Activated CD4-positive, alpha-beta memory T cell treated with anti-CD3 and anti-CD28 coated beads, Interleukin-2, amount 10 ng/mL, durations not matched to agents 7 days and 5 days (primary cell): ENCODE measurements around the gene GCK. TPM values are rescaled to one million over a fixed set of nuclear protein-coding genes. Genes with fewer than 3 reads are reported as not detected.
"Not testable (repeated sequence)": the region's sequence is repeated elsewhere in the genome, so short reads cannot be mapped to it uniquely, and the experiment has no call there.

ENCODE experiments used
- CTCF ChIA-PET: fragments of 350-600 bp; sonication (Branson Sonifier 250); formaldehyde crosslinking; loops from one replicate; lab custom pipeline; 2021; ENCODE audit warnings: antibody characterized with exemption, inconsistent platforms; lab: Charles Lee
- POLR2A ChIA-PET: fragments of 350-600 bp; sonication (Branson Sonifier 250); formaldehyde crosslinking; loops from one replicate; lab custom pipeline; 2021; ENCODE audit warnings: antibody characterized with exemption; lab: Charles Lee
- DNase-seq: peaks from one replicate; pipeline ENCODE4 v3.0.0-alpha.2; 2020
- H3K27ac Mint-ChIP-seq: one replicate; pipeline ENCODE4 v1.8.0; 2021; ENCODE audit warnings: mild to moderate bottlenecking, mixed read lengths
- H3K27me3 Mint-ChIP-seq: one replicate; pipeline ENCODE4 v1.8.0; 2021; ENCODE audit warnings: mixed read lengths
- H3K36me3 Mint-ChIP-seq: one replicate; pipeline ENCODE4 v1.8.0; 2021; ENCODE audit warnings: low read depth, mixed read lengths
- H3K4me1 Mint-ChIP-seq: one replicate; pipeline ENCODE4 v1.8.0; 2021; ENCODE audit warnings: mixed read lengths
- H3K4me3 Mint-ChIP-seq: one replicate; pipeline ENCODE4 v1.8.0; 2021; ENCODE audit warnings: mild to moderate bottlenecking, mixed read lengths
- H3K9me3 Mint-ChIP-seq: one replicate; pipeline ENCODE4 v1.8.0; 2021; ENCODE audit warnings: mixed read lengths
- total RNA-seq, 2 experiments: library from RNA; stranded (reverse); gene quantifications; one replicate each; pipeline ENCODE4 v1.2.3, GENCODE V29; 2021

Gene GCK
- total RNA-seq, 2 experiments from 2014 or later = not detected

DNA sequence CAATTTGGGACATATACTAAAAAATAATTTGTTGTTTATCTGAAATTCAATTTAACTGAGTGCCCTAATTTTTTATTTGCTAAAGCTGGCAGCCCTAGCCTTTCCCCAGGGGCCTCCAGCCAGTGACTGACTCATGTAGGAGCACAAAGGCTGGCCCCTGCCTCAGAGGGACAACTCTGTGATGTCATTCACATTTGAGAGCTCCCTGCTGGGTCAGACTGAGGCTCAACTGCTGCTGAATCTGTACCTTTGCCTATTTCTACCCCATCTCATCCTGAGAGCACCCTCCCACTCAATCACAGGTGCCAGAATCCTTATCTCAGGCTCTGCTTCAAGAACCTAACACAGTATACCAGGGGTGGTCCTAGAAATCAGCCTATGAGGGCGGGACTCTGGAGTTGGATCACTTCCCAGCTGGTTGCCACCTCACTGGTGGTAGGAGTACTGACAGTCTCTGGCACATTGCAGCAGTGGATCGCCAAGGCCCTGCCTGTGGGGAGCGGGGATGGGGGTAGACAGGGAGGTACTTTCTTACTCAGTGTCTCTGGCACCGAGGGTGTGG is 11.6 kb downstream of the GCK start:
- H3K27me3 Mint-ChIP-seq = peaks cover 22% of the 10 kb centered on the region
- no peaks in the 10 kb centered on the region for H3K36me3 Mint-ChIP-seq
- ChIA-PET POLR2A (no interaction called here), CTCF (no interaction called here)
- H3K4me1 Mint-ChIP-seq = no peaks in the 10 kb centered on the region
- H3K4me3 Mint-ChIP-seq = no peak overlapping the region
- H3K9me3 Mint-ChIP-seq = peaks cover 6% of the 10 kb centered on the region
- H3K27ac Mint-ChIP-seq = no peak overlapping the region
- DNase-seq = no peak

DNA sequence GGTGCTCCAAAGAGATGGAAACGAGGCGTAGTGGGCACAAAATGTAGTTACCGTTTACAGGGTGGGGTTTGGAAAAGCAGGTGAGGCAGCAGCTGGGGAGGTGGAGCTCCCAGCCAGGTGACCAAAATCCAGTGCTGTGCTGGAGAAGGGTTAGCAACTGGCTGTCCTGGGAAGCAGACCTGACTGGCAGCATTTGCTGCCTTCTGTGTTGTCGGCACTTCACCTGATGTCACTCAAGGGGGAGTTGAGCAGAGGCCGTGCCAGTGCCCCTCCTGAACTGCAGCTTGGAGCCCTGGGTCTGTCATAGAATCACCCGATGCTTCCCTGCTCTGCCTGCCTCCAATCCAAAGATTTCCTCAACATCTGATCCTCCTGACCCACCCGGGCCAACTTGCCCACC is 12.8 kb downstream of the GCK start:
- Mint-ChIP-seq H3K4me1 (no peaks in the 10 kb centered on the region), H3K4me3 (no peak overlapping the region)
- CTCF ChIA-PET = no interaction called here

DNA sequence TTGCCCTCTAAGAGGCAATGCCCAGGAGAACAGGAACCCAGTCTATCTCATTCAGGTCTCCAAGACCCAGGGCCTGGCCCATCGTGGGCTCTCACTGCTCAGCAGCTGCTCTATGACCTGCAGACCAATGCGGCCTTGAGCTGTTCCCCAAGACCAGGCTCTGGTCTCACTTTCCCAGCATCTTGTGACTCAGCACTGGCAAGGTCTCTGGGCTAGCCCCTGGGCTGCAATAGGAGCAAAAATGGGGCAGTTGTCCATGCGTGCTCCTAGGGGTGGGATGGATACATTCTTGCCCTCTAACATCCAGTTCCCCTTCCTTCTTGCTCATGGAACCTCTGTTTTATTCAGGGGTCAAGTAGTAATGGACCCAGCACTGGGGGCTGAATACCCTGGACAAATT is 13.5 kb downstream of the GCK start:
- Mint-ChIP-seq H3K9me3 (no peaks in the 10 kb centered on the region), H3K4me3 (no peak overlapping the region), H3K4me1 (no peaks in the 10 kb centered on the region), H3K27me3 (peaks cover 24% of the 10 kb centered on the region), H3K27ac (no peak overlapping the region), H3K36me3 (no peaks in the 10 kb centered on the region)
- POLR2A ChIA-PET = no interaction called here
- CTCF ChIA-PET = no interaction called here
- no peak for DNase-seq

More for the DNA sequence above, 12.8 kb downstream of the GCK start:
- Mint-ChIP-seq H3K9me3 (no peaks in the 10 kb centered on the region), H3K27ac (no peak overlapping the region), H3K36me3 (no peaks in the 10 kb centered on the region), H3K27me3 (peaks cover 27% of the 10 kb centered on the region)
- DNase-seq = no peak
- POLR2A ChIA-PET = no interaction called here

DNA sequence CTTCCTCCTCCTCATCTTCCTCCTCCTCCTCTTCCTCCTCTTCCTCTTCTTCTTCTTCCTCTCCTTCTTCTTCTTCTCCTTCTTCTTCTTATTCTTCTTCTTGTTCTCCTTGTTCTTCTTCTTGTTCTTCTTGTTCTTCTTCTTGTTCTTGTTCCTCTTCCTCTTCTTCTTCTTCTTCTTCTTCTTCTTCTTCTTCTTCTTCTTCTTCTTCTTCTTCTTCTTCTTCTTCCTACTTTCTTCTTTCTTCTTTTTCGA is 14.6 kb downstream of the GCK start:
- H3K9me3 Mint-ChIP-seq, H3K27ac Mint-ChIP-seq, POLR2A ChIA-PET: not testable (repeated sequence)

DNA sequence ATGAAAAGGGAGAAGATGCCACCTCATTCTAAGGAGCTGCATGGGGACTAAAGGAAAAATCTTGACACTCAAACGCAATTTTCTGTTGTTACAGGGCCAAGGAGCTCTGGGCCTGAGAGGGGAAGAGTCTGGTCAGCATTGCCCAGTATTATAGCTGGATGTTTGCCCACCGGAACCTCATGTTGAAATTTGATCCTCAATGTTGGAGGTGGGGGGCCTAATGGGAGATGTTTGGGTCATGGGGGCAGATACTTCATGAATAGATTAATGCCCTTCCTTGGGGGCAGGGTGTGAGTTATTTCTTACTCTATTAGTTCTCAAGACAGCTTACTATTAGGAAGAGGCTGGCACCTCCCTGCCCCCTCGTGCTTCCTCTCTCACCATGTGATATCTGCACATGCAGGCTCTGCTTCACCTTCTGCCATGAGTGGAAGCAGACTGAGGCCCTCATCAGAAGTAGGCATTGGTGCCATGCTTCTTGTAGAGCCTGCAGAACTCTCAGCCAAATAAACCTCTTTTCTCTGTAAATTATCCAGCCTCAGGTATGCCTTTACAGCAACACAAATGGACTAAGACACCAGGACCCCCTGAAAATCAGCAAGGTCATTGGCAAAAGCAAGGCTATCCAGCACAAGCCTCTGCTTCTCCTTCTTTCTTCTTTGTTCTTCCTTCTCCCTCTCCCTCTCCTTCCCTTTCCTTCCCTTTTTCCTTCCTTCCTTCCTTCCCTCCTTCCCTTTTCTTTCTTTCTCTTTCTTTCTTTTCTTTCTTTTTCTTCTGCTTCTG is 15.1 kb downstream of the GCK start:
- ChIA-PET CTCF (no interaction called here), POLR2A (no interaction called here)
- H3K27ac Mint-ChIP-seq = no peak overlapping the region
- no peak for DNase-seq
- no peaks in the 10 kb centered on the region for H3K9me3 Mint-ChIP-seq
- H3K27me3 Mint-ChIP-seq = peaks cover 25% of the 10 kb centered on the region
- no peaks in the 10 kb centered on the region for H3K36me3 Mint-ChIP-seq
- H3K4me3 Mint-ChIP-seq = no peak overlapping the region
- no peaks in the 10 kb centered on the region for H3K4me1 Mint-ChIP-seq

More for the DNA sequence above, 14.6 kb downstream of the GCK start:
- H3K4me1 Mint-ChIP-seq, DNase-seq, CTCF ChIA-PET, H3K36me3 Mint-ChIP-seq, H3K4me3 Mint-ChIP-seq: not testable (repeated sequence)
- peaks cover 29% of the 10 kb centered on the region for H3K27me3 Mint-ChIP-seq

DNA sequence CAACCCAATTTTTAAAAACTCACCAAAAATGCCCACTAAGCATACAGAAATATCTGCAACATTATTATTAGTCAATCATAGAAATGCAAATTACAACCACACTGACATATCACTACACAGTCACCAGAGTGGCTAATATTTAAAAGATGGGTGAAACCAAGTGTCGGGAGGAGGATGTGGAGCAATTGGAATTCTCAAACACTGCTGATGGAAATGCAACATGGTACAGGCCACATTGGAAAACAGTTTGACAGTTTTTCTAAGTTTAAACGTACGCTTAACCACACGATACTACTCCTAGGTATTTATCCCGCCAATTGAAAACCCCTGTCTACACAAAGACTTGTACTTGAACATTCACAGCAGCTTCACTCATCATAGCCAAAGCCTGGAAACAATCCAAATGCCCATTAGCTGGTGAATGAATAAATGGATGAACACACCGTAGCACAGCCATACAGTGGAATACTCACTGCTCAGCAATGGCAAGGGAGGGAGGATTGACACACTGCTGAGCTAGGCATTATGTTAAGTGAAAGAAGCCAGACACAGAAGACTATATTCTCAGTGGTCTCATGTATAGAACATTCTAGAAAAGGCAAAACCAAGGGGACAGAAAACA is 16.3 kb downstream of the GCK start:
- H3K4me3 Mint-ChIP-seq = no peak overlapping the region
- DNase-seq = no peak
- H3K9me3 Mint-ChIP-seq = no peaks in the 10 kb centered on the region
- H3K27me3 Mint-ChIP-seq = peaks cover 25% of the 10 kb centered on the region
- no peaks in the 10 kb centered on the region for H3K36me3 Mint-ChIP-seq
- POLR2A ChIA-PET = no interaction called here
- CTCF ChIA-PET = no interaction called here
- H3K4me1 Mint-ChIP-seq = peaks cover 4% of the 10 kb centered on the region
- no peak overlapping the region for H3K27ac Mint-ChIP-seq

DNA sequence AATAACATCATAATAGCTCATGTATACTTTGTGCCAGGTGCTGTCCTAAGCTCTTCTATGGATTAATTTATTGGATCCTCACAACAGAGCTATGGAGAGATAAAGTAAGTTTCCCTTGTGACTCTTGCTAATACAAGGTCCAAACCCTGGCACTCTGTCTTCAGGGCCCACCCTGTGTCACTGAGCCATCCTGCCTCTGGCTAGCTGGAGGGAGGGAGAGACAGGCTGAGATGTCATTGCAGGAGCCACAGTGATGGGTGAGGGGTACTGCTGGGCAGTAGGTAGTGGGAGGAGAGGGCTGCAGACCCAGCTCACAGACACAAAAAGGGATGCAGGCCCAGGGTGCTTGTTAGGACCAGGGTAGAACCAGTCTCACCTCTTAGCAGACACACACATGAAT is 16.9 kb downstream of the GCK start:
- Mint-ChIP-seq H3K4me3 (no peak overlapping the region), H3K36me3 (no peaks in the 10 kb centered on the region), H3K4me1 (peaks cover 10% of the 10 kb centered on the region), H3K27ac (no peak overlapping the region), H3K27me3 (peaks cover 27% of the 10 kb centered on the region), H3K9me3 (no peaks in the 10 kb centered on the region)
- ChIA-PET POLR2A (no interaction called here), CTCF (no interaction called here)
- DNase-seq = no peak

DNA sequence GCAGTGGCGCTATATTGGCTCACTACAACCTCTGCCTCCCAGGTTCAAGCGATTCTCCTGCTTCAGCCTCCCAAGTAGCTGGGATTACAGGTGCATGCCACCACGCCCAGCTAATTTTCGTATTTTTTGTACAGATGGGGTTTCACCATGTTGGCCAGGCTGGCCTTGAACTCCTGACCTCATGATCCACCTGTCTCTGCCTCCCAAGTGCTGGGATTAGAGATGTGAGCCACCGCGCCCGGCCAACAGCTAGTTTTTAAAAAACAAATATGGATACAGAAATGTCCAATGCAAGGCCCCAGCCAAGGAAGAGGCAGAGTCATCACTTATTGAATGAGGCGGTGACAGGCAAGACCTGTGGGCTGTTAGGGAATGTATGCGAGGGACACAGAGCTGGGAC is 17.3 kb downstream of the GCK start:
- H3K4me3 Mint-ChIP-seq, H3K9me3 Mint-ChIP-seq, H3K36me3 Mint-ChIP-seq, POLR2A ChIA-PET, H3K27ac Mint-ChIP-seq, DNase-seq, CTCF ChIA-PET: not testable (repeated sequence)
- Mint-ChIP-seq H3K27me3 (peaks cover 27% of the 10 kb centered on the region), H3K4me1 (peaks cover 10% of the 10 kb centered on the region)

DNA sequence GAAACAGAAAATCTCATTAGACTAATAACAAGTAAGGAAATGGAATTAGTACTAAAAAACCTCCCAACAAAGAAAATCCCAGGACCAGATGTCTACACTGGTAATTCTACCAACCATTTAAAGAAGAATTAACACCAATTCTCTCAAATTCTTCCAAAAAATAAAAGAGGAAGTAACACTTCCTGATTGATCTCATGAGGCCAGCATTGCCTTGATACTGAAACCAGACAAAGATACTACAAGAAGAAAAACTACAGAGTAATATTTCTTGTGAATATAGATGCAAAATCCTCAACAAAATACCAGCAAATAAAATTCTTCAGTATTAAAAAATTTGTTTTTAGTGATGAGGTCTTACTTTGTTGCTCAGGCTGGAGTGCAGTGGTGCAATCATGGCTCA is 21.3 kb downstream of the GCK start:
- Mint-ChIP-seq H3K9me3 (no peaks in the 10 kb centered on the region), H3K36me3 (no peaks in the 10 kb centered on the region), H3K27ac (no peak overlapping the region), H3K4me3 (no peak overlapping the region), H3K4me1 (peaks cover 10% of the 10 kb centered on the region), H3K27me3 (peaks cover 25% of the 10 kb centered on the region)
- ChIA-PET POLR2A (no interaction called here), CTCF (no interaction called here)
- no peak for DNase-seq

DNA sequence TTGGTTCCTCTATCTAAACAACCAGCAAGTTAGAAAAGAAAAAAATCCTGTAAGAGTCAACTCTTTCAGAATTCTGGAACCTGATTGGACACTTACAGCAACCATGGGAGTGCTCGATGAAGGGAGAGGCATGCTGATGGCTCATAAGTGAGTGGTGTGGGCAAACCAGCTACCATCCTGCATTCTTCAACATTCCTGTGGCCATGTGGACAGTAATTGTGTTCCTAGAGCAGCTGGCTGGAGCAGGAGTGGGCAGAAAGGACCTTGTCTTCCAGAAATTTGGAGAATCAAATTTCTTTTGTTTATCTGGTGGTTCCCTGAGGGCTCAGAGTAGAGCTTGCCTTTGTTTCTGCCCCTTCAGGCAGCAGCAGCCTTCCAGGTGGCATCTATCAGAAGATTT is 25.6 kb downstream of the GCK start:
- DNase-seq = no peak
- Mint-ChIP-seq H3K27me3 (peaks cover 19% of the 10 kb centered on the region), H3K36me3 (no peaks in the 10 kb centered on the region), H3K4me3 (no peak overlapping the region), H3K9me3 (no peaks in the 10 kb centered on the region), H3K4me1 (peaks cover 7% of the 10 kb centered on the region), H3K27ac (no peak overlapping the region)
- ChIA-PET CTCF (no interaction called here), POLR2A (no interaction called here)

DNA sequence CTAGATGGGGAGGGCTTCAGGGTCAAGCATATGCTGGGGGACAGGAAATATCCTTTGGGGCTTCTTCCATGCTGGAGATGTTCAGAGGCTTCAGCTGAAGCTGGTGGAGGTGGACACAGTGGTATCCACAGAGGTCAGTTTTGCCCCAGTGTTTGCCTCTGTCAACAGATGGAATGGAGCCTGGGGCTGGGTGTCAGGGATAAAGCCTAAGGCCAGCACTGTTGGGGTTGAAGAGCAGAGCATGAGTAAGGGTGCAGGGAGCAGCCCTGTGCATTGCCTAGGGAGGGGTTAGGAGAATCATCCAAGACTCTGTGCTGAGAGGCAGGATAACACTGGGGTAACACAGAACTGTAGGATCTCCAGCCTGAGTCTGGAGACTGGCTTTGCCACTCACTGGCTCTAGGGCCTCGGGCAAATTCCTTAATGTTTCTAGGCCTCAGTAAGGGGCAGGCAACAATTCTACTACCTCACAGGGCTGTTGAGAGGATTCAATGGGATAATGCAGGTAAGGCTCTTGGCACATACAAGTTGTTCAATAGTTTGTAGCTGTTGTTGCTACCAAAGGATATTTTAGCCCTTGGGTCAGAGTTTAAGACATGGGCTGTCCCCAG is 26.3 kb downstream of the GCK start:
- no peaks in the 10 kb centered on the region for H3K9me3 Mint-ChIP-seq
- peaks cover 6% of the 10 kb centered on the region for H3K4me1 Mint-ChIP-seq
- POLR2A ChIA-PET = no interaction called here
- H3K27ac Mint-ChIP-seq = no peak overlapping the region
- H3K27me3 Mint-ChIP-seq = peaks cover 19% of the 10 kb centered on the region
- H3K36me3 Mint-ChIP-seq = no peaks in the 10 kb centered on the region
- no peak overlapping the region for H3K4me3 Mint-ChIP-seq
- CTCF ChIA-PET = no interaction called here
- no peak for DNase-seq

DNA sequence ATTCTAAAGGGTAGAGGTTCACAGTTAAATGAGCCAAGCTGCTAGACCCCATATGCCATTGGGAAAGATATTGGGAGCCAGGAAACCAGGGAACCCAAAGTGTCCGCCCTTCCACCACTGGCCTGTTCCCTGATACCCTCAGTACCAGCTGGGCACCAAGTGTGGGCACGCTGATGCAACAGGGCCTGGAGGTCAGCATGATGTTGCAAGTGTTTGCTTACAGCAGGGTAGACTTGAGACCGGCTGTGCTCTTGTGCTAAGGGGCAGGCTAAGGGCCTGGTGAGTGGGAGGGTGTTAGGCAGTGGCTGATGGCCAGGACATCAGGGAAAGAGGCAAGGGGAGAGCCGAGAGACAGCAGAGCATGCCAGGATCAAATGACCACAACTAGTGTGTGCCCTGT is 27.1 kb downstream of the GCK start:
- H3K9me3 Mint-ChIP-seq = no peaks in the 10 kb centered on the region
- peaks cover 17% of the 10 kb centered on the region for H3K27me3 Mint-ChIP-seq
- CTCF ChIA-PET = no interaction called here
- no peak overlapping the region for H3K27ac Mint-ChIP-seq
- H3K36me3 Mint-ChIP-seq = no peaks in the 10 kb centered on the region
- DNase-seq = no peak
- POLR2A ChIA-PET = no interaction called here
- no peaks in the 10 kb centered on the region for H3K4me1 Mint-ChIP-seq
- no peak overlapping the region for H3K4me3 Mint-ChIP-seq

DNA sequence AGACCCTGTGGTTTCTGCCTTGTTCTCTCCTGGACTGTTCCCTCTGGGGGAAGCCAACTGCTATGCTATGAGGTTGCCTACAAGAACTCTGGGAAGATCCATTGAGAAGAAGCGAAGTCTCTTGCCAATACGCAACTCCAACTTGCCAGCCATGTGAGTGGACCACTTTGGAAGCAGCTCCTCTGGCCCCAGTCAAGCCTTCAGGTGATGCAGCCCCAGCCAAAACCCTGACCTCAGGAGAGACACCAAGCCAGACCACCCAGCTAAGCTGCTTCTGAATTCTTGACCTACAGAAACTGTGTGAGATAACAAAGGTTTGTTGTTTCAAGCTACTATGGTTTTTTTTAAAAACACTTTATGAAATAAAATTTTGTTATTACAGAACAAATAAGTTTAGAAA is 27.9 kb downstream of the GCK start:
- H3K9me3 Mint-ChIP-seq = no peaks in the 10 kb centered on the region
- DNase-seq = no peak
- no peaks in the 10 kb centered on the region for H3K4me1 Mint-ChIP-seq
- peaks cover 17% of the 10 kb centered on the region for H3K27me3 Mint-ChIP-seq
- no peak overlapping the region for H3K27ac Mint-ChIP-seq
- H3K4me3 Mint-ChIP-seq = no peak overlapping the region
- ChIA-PET POLR2A (interaction anchor here (1.3 kb wide), 1 partner anchor 93 kb away, joined by 4 read pairs; no protein-coding TSS in a partner anchor), CTCF (no interaction called here)
- H3K36me3 Mint-ChIP-seq = no peaks in the 10 kb centered on the region
